Measurements from ENCODE around the gene CHML.

CHML gene

GRCh38 chr1:241627453-241628259 is 12.5 kb downstream of the CHML start:
- in situ Hi-C loops (cut with MboI; ENCODE audit: low sequenced_read_pairs) = loop anchor here (10.0 kb wide), 1 partner anchor 93 kb away; the partner anchor contains the start of gene KMO

- in situ Hi-C loops (cut with MboI; ENCODE audit: low sequenced_read_pairs) = loop anchor here (10.0 to 25.0 kb wide), 2 partner anchors 90 to 387 kb away; partner anchors contain the start of gene KMO
These were observed 15.2 kb downstream of the CHML start for GRCh38 chr1:241624935-241625334.

DNA sequence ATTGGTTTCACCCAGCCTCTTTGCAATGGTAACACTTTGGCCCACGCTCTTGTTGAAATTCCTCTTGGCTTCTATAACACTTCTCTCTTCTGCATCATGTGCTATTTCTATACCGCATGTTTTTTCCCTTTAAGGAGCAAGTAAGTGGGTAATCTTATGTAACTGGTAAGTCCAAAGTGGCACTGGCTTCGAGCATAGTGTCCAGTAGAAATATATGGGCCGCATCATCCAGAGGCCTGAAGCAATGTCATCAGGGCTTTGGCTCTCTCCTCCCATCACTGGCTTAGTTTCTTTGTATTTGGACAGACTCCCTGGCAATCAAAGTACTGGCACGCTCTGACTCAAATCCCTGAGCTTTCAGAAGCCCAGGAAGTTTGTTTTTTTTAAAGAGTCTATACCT is 17.5 kb downstream of the CHML start:
- in situ Hi-C loops (cut with MboI; ENCODE audit: low sequenced_read_pairs) = loop anchor here (10.0 to 25.0 kb wide), 2 partner anchors 88 to 390 kb away; partner anchors contain the start of gene KMO

DNA sequence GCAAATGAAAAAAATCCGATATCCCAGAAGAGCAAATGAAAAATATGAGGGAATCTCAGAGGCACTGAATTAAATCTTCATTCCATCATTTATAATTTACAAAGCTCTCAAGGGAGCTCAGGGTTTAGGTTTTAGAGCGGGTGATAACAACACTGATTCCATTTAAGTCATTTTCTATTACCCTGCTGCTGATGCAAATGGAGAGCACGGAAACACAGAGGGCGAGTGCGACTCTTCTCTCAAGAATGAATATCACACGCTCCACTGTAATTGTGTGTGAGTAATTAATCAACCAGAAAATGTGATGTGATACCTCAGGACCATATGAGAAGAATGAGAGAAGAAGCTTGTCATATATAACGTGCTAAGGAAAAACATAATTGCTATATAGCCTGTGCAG is 22.7 kb downstream of the CHML start:
- in situ Hi-C loops (cut with MboI; ENCODE audit: low sequenced_read_pairs) = loop anchor here (25.0 kb wide), 1 partner anchor 395 kb away; no protein-coding TSS in a partner anchor

- in situ Hi-C loops (cut with MboI; ENCODE audit: low sequenced_read_pairs) = loop anchor here (25.0 kb wide), 1 partner anchor 397 kb away; no protein-coding TSS in a partner anchor
These were observed 24.9 kb downstream of the CHML start for GRCh38 chr1:241615043-241615974.

- in situ Hi-C loops (cut with MboI; ENCODE audit: low sequenced_read_pairs) = loop anchor here (25.0 kb wide), 1 partner anchor 398 kb away; no protein-coding TSS in a partner anchor
These were observed 25.6 kb downstream of the CHML start for GRCh38 chr1:241614572-241614971.

GRCh38 chr1:241614144-241614543 is 26.0 kb downstream of the CHML start:
- in situ Hi-C loops (cut with MboI; ENCODE audit: low sequenced_read_pairs) = loop anchor here (25.0 kb wide), 1 partner anchor 398 kb away; no protein-coding TSS in a partner anchor

GRCh38 chr1:241612533-241613477 is 27.4 kb downstream of the CHML start:
- in situ Hi-C loops (cut with MboI; ENCODE audit: low sequenced_read_pairs) = loop anchor here (25.0 kb wide), 1 partner anchor 399 kb away; no protein-coding TSS in a partner anchor

- in situ Hi-C loops (cut with MboI; ENCODE audit: low sequenced_read_pairs) = loop anchor here (25.0 kb wide), 1 partner anchor 401 kb away; no protein-coding TSS in a partner anchor
These were observed 28.4 kb downstream of the CHML start for GRCh38 chr1:241611736-241612135.

GRCh38 chr1:241611063-241611462 is 29.1 kb downstream of the CHML start:
- in situ Hi-C loops (cut with MboI; ENCODE audit: low sequenced_read_pairs) = loop anchor here (25.0 kb wide), 1 partner anchor 401 kb away; no protein-coding TSS in a partner anchor

DNA sequence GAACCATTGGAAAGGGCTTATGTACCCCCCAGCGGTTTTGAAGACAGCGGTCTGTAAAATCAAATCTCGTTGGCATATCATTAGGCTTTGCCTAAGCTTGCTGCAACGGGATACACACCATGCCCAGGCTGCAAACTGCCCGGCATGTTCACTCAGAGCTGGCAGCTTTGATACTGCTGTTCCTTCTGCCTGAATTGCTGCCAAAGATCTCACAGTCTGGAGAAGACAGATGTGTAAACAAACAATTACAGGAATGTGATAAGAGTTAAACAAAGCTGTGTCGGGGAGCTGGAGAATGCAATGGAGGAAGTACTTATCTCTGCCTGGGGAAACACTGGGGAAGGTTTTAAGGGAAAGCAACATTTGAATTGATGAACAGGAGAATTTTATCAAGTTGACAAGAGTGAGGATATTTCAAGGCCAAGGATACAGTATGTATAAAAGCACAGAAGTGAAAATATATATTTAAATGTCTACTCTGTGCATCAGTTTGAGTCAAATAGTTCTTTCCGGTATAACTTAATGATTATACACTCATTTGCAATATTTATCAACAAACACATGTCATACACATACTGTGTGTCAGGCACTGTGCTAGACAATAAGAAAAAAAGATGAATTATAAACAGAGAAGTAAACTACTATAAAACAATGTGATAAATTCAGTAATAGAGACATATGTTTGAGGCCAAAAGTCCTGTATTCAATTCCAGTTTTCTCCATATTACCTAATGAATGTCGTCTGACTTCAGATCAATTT is 29.9 kb downstream of the CHML start:
- in situ Hi-C loops (cut with MboI; ENCODE audit: low sequenced_read_pairs) = loop anchor here (25.0 kb wide), 1 partner anchor 402 kb away; no protein-coding TSS in a partner anchor

DNA sequence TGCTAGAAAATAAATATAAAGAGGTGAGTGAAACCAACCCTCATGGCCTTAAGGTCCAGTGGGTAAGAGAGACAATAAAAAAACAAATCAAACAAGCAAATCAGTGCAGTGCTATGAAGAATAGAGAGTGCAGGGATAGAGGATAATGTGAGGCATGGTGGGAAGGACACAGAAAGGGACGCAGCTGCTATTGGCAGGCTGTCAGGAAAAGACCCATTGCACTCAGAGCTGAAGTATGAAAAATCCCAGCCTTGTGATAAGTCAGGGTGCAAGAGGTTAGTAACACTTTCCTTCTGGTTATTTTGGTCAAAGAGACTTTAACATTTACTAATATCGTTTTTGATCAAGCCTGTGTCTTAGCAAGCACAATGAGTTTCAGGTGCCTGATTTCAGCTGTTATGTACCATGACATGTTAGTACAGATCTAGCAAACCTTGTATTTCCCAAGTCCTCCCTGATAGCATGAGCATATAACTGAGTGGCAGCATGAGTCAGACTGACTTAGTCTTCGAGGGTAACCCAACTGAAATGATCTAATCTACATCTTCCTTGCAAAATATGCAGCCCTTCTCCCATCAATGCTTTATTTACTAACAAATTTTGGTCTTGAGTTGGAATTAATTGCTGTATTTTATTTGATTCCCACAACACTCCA is 31.7 kb downstream of the CHML start:
- in situ Hi-C loops (cut with MboI; ENCODE audit: low sequenced_read_pairs) = loop anchor here (25.0 kb wide), 1 partner anchor 404 kb away; no protein-coding TSS in a partner anchor

GRCh38 chr1:241607497-241607896 is 32.7 kb downstream of the CHML start:
- in situ Hi-C loops (cut with MboI; ENCODE audit: low sequenced_read_pairs) = loop anchor here (25.0 kb wide), 1 partner anchor 405 kb away; no protein-coding TSS in a partner anchor

DNA sequence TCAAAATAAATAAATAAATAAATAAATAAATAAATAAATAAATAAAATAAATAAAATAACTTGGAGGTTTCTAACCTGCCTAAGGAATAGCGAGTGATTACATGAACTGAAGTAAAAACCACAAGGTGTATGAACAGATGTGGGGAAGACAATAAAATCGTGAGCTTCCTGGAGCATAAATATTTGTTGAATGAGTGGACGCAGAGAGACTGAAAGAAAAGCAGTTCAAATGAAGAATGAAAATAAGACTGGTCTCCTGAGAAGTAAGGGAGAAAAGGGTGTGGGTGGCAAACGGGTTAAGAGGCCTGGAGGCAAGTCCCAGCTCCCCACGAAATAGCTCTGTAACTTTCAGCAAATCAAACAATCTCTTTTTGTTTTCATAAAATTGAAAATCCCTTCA is 33.6 kb downstream of the CHML start:
- in situ Hi-C loops (cut with MboI; ENCODE audit: low sequenced_read_pairs) = loop anchor here (25.0 kb wide), 1 partner anchor 406 kb away; no protein-coding TSS in a partner anchor

GRCh38 chr1:241605146-241605805 is 34.9 kb downstream of the CHML start:
- in situ Hi-C loops (cut with MboI; ENCODE audit: low sequenced_read_pairs) = loop anchor here (25.0 kb wide), 1 partner anchor 407 kb away; no protein-coding TSS in a partner anchor

- in situ Hi-C loops (cut with MboI; ENCODE audit: low sequenced_read_pairs) = loop anchor here (25.0 kb wide), 1 partner anchor 409 kb away; no protein-coding TSS in a partner anchor
These were observed 36.4 kb downstream of the CHML start for GRCh38 chr1:241603731-241604245.

- in situ Hi-C loops (cut with MboI; ENCODE audit: low sequenced_read_pairs) = loop anchor here (25.0 kb wide), 1 partner anchor 412 kb away; no protein-coding TSS in a partner anchor
These were observed 39.7 kb downstream of the CHML start for GRCh38 chr1:241600496-241600901.
